HG02885 (cell line): ENCODE data around the gene GALNT10.
"Not testable (repeated sequence)": the region's sequence is repeated elsewhere in the genome, so short reads cannot be mapped to it uniquely, and the experiment has no call there.

Source experiments
- ATAC-seq: cut with Tn5 transposase; IDR thresholded peaks from one replicate; pipeline ENCODE4 v1.9.1; 2021; ENCODE audit warnings: mild to moderate bottlenecking; ENCODE audit not compliant: unreplicated experiment, poor library complexity

GALNT10 gene

DNA sequence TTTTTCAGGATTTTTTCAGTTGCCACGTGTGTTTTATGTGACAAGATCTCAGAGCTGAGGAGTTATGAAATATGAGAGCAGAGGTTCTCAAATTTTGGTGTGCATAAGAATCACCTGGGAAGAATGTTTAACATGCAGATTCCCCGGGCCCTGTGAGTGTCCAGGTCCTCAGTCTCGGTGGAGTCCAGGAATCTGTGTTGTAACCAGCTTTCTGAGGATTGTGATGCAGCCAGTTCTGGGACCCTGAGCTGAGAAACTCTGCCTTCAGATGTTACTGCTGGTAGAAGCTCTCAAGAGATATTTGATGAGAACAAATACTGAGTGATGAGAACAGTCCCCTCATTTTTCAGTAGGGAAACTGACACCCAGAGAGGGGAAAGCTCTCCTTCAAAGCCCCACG is 152.4 kb downstream of the GALNT10 start:
- ATAC-seq = no peak

DNA sequence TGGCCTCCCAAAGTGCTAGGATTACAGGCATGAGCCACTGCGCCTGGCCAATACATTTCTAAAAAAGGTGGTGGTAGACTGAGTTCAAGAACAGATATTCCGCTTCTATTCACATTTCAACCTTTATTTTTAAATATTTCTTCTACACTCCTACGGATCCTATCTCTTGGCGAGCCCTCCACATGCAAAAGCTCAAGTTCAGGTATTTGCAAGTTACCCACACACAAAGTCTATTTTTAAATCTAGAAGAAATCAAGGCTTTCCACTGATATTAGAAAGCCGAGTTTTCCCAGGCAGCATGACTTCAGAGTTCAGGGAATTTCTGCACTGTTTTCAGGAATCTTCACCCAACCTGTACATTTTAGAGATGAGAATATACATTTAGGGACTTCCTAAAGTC is 153.9 kb downstream of the GALNT10 start:
- no peak for ATAC-seq

DNA sequence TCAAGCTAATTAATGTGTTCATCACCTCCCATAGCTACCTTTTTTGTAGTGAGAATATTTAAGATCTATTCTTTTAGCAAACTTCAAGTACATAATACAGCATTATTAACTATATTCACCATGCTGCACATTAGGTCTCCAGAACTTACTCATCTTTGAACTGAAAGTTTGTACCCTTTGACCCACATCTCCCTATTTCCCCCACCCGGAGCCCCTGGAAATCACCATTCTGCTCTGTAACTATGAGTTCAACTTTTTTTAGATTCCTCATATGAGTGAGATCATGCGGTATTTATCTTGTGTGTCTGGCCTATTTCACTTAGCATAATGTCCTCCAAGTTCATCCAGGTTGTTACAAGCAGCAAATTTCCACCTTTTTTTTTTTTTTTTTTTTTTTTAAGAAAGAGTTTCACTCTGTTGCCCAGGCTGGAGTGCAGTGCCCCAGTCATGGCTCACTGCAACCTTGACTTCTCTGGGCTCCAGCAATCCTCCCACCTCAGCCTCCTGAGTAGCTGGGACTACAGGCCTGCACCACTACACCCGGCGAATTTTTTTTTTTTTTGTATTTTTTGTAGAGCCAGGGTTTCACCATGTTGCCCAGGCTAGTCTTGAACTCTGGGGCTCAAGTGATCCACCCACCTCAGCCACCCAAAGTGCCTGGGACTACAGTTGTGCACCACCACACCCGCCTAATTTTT is 154.9 kb downstream of the GALNT10 start:
- ATAC-seq = peak; percentile 87

DNA sequence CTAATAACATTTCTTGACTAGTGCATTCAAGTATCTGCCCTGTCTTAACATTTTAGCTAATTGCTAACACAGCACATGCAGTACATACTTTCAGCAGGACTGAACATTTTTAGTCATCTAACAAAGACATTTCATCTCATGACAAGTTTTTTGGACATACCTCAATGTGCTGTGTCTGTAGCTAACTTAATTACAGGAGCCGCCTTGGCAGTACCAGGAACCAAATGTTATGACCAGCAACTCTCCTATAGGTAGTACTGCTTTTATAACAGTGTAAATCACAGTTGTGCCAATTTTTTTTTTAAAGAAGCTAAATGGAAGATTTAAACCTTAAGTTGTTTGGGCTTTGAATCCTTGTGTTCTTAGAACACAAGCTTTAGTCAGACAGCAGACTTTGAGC is 155.9 kb downstream of the GALNT10 start:
- no peak for ATAC-seq

DNA sequence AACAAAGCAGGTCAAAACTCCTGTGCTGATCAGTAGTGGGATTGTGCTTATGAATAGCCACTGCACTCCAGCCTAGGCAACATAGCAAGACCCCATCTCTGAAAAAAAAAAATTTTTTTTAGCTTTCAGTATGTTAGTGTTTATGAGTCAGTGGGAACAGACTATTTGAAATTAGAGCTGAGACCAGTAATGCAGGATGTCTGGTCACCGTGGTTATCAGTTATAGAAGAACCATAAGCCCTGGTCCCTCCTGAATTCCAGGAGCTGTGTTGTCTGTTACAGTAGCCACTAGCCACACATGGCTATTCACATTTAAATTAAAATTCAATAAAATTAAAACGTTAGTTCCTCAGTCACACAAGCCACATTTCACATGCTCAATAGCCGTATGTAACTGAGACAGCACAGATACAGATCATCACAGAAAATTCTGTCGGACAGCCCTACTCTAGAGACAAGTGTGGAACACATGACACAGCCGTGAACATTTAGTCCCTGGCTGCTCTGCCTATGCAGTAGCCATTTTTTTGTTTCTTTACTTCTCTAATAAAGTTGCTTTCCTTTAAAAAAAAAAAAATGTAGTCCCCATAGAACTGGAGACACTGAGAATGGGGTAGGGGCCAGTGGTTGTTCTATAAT is 159.2 kb downstream of the GALNT10 start:
- ATAC-seq = no peak

DNA sequence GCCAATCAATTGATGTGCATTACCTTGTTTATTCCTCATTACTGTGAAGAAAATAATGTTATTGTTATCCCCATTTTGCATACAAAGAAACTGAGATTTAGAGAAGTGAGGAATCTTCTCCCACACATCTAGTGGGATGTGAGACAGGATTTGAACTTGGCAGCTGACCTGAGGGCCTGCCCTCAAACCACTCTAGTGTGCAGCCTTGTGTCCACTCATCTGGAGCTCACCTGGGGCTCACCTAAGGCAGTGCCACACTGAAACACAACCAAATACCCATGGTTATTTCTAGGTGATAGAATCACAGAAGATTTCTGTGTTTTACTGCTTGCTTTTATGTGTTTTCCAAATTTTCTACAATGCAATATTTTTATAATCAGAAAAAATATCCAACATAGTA is 160.6 kb downstream of the GALNT10 start:
- ATAC-seq = peak; percentile 20

DNA sequence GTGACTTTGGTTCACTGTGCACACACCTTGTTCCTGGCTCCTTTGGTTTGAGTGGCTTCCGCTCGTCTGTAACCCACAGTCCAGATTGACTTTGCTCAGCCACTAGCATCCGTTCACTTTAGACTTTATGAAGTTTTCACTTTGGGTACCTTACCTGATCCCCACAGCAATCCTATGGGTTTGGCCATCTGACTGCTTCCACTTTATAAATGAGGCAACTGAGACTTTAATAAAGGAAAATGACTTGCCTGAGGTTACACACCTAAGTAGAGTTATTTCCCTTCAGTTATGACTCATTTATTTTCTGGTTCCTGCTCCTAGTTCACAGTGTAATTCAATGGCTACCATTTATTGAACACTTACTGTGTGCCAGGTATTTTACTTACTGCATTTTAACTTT is 161.0 kb downstream of the GALNT10 start:
- ATAC-seq = peak; percentile 80

DNA sequence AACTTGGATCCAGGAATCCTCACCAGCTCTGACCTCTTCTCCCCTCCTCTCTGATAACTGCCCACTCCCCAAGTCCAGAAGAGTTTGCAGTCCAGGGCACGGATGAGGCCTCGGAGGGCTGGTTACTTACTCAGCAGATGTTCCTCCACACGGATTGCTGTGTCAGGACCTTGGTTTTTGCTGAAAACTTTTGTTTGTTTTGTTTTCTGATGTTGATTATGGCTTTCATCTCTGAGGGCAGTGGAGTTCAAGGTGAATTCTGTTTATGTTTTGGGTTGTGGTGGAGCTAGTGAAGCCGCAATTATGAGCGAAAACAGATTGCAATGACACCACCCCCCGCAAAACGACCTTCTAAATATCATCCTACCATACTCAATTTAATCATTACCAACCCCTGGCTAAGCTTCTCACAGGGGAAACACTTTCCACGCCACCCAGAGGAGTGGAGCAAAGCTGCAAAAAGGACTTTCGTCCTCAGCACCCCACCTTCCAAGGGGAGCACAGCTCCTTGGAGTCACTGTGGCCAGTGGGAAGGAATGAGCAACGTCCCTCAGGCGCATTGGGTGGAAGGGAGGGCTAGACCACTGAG is 162.5 kb downstream of the GALNT10 start:
- ATAC-seq = no peak

DNA sequence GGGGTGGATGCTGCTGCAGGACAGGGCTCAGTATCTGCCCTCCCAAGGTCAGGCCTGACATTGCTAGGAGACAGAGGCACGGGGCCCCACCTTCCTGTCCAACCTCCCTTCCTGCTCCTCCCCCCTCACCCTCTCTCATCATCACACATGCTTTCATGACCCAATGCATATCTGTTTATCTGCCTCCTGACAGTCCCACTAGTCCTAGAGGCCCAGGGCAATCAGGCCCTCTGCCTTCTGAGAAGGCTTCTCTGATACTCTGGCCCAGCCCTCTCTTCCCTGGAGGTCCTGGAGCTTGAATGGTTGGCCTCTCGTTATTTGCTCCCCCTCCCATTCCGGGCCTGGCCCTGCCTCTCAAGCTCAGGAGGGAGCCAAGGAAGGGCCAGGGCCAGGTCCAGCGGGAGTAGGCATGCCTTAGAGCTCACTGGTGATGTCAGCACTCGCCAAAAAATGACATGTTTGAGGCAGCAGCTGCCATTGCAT is 164.6 kb downstream of the GALNT10 start:
- ATAC-seq = no peak

DNA sequence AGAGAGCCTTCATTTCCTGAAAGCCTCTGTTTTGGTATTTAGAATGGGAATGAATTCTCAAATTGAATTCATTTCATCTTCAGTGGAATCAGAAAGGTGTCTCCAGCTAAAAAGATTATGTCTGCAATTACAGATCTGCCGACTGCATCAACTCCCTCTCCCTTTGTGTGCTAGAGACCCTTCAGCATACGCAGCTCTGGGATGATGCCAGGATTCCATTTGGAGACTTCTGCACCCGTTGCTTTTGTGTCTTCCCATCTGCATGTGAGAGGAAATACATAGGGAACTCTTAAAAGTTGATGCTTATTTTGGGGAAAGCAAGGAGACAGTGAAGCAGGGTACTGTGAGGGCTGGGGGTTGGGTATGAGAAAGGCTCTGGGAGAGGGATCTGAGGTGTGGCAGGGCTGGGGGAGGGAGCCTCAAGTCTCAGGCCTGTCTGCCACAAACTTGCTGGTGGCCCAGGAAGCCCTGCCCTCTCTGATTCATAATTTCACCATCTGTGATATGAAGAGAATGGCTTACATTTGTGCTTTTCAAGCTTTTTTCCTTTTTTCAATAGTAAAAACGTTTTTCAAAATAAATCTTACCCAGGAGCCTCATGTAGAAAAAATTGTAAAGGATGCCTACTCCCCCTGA is 165.6 kb downstream of the GALNT10 start:
- ATAC-seq = no peak

DNA sequence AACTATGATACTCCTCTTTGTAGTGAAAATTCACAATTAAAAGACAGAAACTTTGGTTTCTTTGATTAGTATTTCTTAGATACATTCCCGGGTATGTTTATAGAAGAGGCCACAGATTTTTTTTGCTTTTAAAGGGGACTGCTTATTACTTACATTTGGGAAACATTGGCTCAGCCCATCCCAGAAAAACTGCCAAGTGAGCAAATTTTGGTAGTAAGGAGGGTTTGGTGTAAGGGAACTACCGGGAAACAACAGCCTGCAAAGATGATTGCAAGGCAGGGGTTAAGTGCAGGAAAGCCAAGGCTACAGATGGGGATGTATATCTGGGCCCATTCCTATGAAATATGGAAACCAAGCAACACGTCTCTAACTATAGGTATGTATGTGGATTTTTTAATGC is 166.4 kb downstream of the GALNT10 start:
- ATAC-seq = no peak

DNA sequence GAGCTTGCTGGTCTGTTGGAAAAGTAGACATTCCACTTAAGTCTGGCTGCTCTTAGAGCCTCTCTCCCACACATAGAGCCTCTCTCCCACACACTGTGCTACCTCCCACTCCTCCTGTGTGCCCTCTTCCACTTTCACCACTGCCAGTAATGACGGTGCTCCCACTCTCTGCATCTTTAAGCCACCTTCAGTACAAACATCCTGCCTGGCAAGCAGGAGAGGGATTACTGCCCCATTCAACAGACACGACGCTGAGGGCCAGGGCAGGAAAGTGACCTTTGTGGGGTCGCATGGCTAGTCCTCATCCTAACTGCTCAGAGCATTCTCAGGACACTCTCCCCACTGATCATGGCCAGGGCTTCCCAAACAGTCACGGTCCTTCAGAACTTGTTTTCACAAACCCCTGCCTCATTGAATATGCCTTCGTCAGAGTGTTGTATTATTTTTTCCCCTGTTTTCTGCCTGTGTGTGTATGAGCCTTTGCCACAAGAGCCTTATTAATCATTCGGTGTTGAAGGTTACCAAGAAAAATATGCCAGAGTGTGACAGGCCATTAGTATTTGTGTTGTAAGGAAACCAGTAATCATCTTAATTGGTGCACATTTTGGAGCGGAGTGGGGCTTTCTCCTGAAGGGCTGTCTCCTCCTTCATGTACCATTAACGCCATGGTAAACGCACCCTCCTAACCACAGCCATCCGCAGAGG is 168.1 kb downstream of the GALNT10 start:
- no peak for ATAC-seq

DNA sequence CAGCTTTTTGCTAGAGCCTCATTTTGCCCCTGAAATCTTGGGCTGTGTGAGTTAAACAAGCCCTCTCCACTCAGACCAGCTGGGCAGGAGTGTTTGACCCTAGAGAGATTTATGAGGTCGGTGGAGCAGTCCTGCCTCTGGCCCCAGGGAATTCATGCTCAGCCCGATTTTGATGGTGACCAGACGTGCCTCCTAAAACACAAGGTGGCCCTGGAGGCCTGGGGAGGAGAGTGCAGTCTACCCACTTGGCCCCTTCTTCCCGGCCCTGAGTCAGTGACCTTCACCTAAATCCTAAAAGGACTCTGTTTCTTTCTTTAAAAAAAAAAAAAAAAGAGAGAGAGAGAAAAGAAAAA is 168.7 kb downstream of the GALNT10 start:
- ATAC-seq = no peak

DNA sequence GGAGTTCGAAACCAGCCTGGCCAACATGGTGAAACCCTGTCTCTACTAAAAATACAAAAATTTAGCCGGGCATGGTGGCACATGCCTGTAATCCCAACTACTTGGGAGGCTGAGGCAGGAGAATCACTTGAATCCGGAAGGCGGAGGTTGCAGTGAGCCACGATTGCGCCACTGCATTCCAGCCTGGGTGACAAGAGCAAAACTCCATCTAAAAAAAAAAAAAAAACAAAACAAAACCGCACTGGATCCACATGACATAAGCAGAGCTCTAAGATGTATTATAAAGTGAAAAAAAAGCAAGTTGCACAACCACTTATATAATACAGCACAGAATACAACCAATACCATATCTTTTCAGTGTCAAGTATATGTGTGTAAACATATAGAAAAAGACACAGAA is 169.7 kb downstream of the GALNT10 start:
- not testable (repeated sequence) for ATAC-seq

DNA sequence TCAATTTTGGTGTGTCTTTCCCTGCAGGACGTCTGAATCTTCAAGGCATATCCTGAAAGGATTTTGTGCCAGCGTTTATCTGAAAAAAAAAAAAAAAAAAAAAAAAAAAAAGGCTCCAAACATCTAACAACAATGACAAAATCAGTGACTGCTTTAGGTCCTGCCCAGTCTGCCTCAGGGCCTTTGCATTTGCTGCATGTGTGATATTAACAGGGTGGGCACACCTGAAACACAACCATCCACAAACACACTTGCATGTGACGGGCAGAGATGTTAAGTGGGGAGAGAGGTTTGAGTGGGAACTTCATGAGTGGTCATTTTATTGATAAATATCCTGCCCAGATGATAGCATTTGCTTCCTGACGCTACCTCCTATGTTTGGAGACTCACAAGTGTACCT is 172.9 kb downstream of the GALNT10 start:
- no peak for ATAC-seq

DNA sequence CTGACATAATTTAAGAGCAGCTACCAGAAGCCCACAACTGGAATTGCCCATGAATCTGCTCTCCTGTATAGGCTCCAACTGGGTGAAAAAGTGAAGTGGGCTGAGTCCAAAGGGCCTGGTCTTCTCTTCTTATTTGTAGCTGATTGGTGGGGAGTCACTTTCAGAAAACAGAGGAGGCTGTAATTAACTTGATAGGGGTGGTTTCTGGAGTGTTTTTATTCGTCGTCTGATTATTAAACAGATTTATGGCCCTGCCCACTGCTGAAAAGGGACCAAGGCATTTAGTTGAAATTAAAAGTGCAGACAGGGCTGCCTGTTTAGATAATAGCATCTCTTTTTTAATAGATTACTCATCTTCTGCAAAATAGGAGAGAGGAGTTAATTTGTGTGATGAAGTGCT is 174.2 kb downstream of the GALNT10 start:
- no peak for ATAC-seq

DNA sequence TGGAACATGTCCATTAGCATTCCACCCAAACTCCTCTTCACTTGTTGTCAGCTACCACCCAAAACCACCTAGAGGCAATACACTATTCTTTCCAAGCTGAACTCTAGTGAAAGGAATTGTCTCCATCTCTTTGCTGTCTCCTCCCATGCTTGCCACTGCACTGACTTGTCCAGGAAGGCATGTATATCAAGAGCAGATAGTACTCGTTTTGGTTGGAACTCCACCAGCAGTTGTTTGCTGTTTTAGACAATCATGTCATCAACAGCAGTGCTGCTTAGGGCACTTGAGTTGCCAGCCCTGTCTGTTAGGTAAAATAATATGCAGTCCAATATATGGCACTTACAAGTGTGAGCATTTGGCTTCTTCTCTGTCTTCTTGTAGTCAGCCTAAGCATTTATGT is 175.3 kb downstream of the GALNT10 start:
- ATAC-seq = no peak

DNA sequence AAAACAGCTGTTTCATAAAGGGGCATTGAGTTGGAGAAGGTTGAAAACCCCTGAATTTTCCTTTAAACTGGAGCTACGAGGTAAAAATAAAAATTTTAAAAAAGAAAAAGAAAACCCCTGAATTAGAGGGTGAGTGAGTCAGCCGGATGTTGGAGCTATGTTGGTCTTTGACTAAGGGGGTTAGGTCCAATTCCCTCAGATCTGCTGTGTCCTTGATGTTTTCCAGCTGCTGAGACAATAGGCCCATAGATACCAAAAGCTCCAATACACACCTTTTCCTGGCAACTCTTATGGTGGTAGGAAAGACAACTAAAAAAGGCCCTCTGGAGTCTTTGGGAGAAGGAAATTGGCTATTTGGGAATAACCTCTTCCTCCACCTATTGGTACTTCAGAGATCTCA is 175.8 kb downstream of the GALNT10 start:
- no peak for ATAC-seq

DNA sequence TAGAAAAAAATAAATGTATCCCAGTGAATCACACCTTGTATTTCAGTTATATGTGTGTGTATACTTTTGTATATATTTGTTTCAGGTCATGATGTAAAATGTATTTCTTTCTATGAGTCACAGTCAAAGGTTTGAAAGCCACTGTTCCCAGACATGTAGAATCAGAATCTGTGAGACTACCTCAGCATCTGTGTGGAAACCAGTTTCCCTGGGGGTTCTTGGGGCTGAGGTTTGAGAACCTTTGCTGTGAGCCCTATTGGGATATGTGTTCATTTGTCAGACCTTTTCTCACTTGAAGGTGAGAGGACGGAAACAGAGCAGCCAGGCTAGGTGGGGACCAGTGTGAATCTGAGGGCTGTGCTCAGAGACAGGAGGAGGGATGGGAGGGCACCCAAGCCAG is 176.6 kb downstream of the GALNT10 start:
- peak; percentile 73 for ATAC-seq

DNA sequence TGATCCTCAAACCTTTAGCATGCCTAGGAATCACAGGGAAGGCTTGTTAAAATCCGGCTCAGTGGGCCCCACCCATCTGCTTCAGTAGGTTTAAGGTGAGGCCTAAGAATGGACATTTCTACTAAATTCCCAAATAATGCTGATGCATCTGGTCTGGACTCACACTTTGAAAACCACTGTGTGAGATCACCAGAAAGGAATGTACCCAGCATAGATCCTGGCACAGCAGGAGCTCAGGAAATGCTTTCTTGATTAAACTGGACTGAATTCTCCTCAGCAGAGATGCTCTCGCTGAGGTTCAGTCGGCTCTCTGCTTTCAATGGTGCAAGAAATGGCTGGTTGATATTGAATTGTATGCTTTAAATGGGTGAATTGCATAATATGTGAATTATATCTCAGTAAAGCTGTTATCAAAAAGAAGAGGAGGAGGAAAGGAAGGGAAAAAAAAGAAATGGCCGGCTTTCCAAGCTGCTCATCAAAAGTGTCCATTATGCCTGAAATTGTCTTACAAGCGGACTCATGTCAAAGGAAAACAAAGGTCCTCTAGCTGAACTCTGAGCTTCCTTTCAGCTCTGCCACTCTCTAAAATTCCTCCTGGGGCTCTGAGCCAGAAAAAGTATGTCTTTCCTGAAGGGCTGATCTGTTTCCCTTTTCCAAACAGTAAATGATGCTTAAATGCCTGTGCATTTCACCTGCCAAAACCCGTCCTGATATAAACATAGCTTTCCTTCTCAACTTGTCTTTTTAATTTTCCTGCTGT is 177.7 kb downstream of the GALNT10 start:
- ATAC-seq = no peak
